Right atrium auricular region (tissue), 2 donors: Measurements from ENCODE around the gene PDS5A. TPM values are rescaled to one million over a fixed set of nuclear protein-coding genes. Genes with fewer than 3 reads are reported as not detected.
"Not testable (repeated sequence)": the region's sequence is repeated elsewhere in the genome, so short reads cannot be mapped to it uniquely, and the experiment has no call there.

ENCODE experiments used
- DNase-seq: peaks from one replicate; pipeline ENCODE4 v3.0.0-alpha.2; 2019; ENCODE audit warnings: low spot score
- H3K27ac ChIP-seq, 2 donors: fragments of 200-600 bp; sonication (generic); 1 replicate in 1 of 2; 2 replicates in 1 of 2; pipeline ENCODE4 v1.5.1; 2016 to 2019
- H3K27me3 ChIP-seq, 2 donors: fragments of 200-600 bp; sonication (generic); one replicate each; pipeline versions ENCODE4 v1.5.1 to v1.6.0; 2017 to 2019
- H3K36me3 ChIP-seq: fragments of 200-600 bp; sonication (generic); one replicate; pipeline ENCODE4 v1.5.1; 2016
- H3K4me1 ChIP-seq, 2 donors: fragments of 200-600 bp; sonication (generic); one replicate each; pipeline versions ENCODE4 v1.5.1 to v1.6.0; 2017 to 2019
- H3K4me3 ChIP-seq, 2 donors: fragments of 200-600 bp; sonication (generic); 1 replicate in 1 of 2; 2 replicates in 1 of 2; pipeline ENCODE4 v1.5.1; 2017 to 2019; ENCODE audit warnings: mild to moderate bottlenecking in 1 of 2, moderate library complexity in 1 of 2
- H3K9me3 ChIP-seq, 2 donors: fragments of 200-600 bp; sonication (generic); one replicate each; pipeline ENCODE4 v1.5.1; 2019
- total RNA-seq, 2 donors: library from RNA; depleted of rRNA; stranded (reverse); fragments of >200 nt; gene quantifications; one replicate each; pipeline ENCODE4 v1.1.0, GENCODE V29; 2016
- TF ChIP-seq, protein P1 (sequence below), 2 donors: fragments of 200-600 bp; sonication (generic); IDR thresholded peaks; one replicate each; pipeline ENCODE4 v1.5.1; 2019; ENCODE audit warnings: antibody characterized with exemption in 2 of 2

PDS5A gene
- total RNA-seq, 2 donors from 2014 or later: 29.5 to 30.3 TPM

DNA sequence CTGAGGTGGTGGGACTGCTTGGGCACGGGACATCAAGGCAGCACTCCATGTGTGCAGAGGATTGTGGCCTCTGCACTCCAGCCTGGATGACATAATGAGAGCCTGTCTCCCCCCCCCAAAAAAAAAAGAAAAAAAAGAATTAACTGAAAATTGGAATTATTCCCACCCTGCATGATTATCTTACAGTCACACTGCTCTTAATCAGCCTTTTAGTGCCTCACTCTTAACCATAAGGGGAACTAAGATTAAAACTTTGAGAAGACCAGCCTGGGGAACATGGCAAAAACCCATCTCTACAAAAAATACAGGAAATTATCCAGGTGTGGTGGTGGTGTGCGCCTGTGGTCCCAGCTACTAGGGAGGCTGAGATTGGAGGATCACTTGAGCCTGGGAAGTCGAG, 185.2 kb downstream of the PDS5A start:
- Histone ChIP-seq H3K4me3 (no peak overlapping the region), H3K27me3 (no peaks in the 10 kb centered on the region), H3K27ac (no peak overlapping the region), H3K4me1 (no peaks in the 10 kb centered on the region), H3K9me3 (no peaks in the 10 kb centered on the region), H3K36me3 (no peaks in the 10 kb centered on the region)
- DNase-seq: no peak
- TF ChIP-seq, protein P1, sequence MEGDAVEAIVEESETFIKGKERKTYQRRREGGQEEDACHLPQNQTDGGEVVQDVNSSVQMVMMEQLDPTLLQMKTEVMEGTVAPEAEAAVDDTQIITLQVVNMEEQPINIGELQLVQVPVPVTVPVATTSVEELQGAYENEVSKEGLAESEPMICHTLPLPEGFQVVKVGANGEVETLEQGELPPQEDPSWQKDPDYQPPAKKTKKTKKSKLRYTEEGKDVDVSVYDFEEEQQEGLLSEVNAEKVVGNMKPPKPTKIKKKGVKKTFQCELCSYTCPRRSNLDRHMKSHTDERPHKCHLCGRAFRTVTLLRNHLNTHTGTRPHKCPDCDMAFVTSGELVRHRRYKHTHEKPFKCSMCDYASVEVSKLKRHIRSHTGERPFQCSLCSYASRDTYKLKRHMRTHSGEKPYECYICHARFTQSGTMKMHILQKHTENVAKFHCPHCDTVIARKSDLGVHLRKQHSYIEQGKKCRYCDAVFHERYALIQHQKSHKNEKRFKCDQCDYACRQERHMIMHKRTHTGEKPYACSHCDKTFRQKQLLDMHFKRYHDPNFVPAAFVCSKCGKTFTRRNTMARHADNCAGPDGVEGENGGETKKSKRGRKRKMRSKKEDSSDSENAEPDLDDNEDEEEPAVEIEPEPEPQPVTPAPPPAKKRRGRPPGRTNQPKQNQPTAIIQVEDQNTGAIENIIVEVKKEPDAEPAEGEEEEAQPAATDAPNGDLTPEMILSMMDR (IDR thresholded peaks at IDR 0.05): no peak

DNA sequence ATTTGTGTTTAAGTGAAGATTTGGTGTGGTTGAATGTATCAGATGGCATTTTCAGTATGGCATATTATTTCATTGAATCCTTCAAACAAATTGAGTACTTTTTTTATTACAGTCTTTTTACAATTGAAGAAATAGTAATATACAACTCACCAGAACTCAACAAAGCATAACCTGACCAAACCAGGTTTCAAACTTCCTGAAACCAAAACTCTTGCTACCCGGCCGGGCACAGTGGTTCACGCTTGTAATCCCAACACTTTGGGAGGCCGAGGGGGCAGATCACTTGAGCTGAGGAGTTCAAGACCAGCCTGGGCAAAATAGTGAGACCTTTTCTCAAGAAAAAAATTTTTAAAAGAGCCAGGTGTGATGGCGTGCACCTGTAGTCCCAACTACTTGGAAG, 185.6 kb downstream of the PDS5A start:
- TF ChIP-seq, protein P1 (IDR thresholded peaks at IDR 0.05): no peak
- DNase-seq: no peak

DNA sequence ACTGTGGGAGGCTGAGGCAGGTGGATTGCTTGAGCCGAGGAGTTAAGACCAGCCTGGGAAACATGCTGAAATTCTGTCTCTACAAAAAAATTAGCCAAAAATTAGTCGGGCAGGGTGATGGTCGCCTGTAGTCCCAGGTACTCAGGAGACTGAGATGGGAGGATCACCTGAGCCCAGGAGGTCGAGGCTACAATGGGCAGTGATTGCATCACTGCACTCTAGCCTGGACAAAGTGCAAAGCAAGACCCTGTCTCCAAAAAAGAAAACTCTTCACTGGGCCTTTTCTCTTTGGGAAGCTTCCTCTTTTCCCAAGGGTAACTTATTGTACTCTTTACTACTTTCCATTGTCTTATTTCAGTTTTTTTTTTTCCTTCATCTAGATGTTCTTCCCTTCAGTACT, 190.9 kb downstream of the PDS5A start:
- Histone ChIP-seq H3K36me3 (no peaks in the 10 kb centered on the region), H3K27me3 (no peaks in the 10 kb centered on the region), H3K4me1 (no peaks in the 10 kb centered on the region), H3K27ac (no peak overlapping the region), H3K4me3 (no peak overlapping the region), H3K9me3 (no peaks in the 10 kb centered on the region)
- no peak for DNase-seq
- TF ChIP-seq, protein P1 (IDR thresholded peaks at IDR 0.05): no peak

More for the DNA sequence above, 185.6 kb downstream of the PDS5A start:
- Histone ChIP-seq H3K4me1 (no peaks in the 10 kb centered on the region), H3K27ac (no peak overlapping the region), H3K36me3 (no peaks in the 10 kb centered on the region), H3K4me3 (no peak overlapping the region), H3K27me3 (no peaks in the 10 kb centered on the region), H3K9me3 (no peaks in the 10 kb centered on the region)

DNA sequence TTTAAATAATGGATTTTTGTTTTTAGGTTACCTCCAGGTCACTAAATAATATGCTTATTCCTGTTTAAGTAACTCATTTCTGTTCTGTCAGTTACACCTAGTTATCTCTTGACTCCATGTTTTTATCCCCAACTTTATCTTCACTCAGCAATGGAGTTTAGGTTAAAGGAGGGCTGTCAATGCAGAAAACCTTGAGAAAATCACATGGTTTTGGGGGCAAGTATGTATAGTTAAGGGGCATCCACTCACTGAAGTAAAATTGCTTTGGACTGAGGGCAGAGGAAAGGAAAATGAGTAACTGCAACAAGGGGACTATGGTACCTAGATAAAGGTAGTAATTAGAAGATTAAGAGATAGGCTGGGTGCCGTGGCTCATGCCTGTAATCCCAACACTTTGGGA, 192.6 kb downstream of the PDS5A start:
- H3K4me1 ChIP-seq: no peaks in the 10 kb centered on the region
- H3K36me3 ChIP-seq: no peaks in the 10 kb centered on the region
- TF ChIP-seq, protein P1 (IDR thresholded peaks at IDR 0.05): no peak
- H3K9me3 ChIP-seq: no peaks in the 10 kb centered on the region
- H3K4me3 ChIP-seq: no peak overlapping the region
- no peak for DNase-seq
- no peaks in the 10 kb centered on the region for H3K27me3 ChIP-seq
- no peak overlapping the region for H3K27ac ChIP-seq

DNA sequence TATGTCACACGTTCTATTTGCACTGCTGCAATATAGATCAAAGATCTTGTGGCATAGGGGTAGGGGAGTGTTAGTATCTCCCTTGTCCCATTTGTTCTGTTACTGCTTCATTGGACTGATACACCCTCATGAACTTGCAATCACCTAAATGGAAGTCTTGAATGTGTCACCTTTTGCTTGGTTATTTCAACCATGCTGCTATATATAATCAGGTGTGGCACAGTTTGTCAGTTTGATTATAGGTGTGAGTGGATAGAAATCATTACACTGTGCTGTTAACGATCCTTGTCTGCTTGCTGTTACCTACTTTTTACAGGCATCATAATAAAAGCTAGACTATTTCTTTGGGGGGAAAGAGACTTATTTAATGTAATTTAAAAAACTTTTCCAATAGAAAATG, 195.7 kb downstream of the PDS5A start:
- not testable (repeated sequence) for H3K4me3 ChIP-seq, H3K4me1 ChIP-seq, H3K27me3 ChIP-seq, H3K9me3 ChIP-seq, H3K27ac ChIP-seq, DNase-seq
- H3K36me3 ChIP-seq: peaks cover 19% of the 10 kb centered on the region

Other genes starting within 250 kb of the PDS5A start
- gene N4BP2, start 78.9 kb upstream of the PDS5A start, total RNA-seq: 1 to 10 TPM; 3.2 to 6.4 TPM
- gene RHOH, start 219.1 kb upstream of the PDS5A start, total RNA-seq: 1 to 10 TPM in 1 of 2 donors, under 1 TPM in 1; 0.47 to 1.2 TPM